CD4-positive, alpha-beta T cell treated with Interleukin-15 for 4 hours (primary cell): ENCODE data around the gene CENPT.
"Not testable (repeated sequence)": the region's sequence is repeated elsewhere in the genome, so short reads cannot be mapped to it uniquely, and the experiment has no call there.

Source experiments
- DNase-seq: peaks from one replicate; pipeline ENCODE4 v3.0.0-alpha.2; 2020; ENCODE audit warnings: low spot score

CENPT gene

GRCh38 chr16:67874372-67874771, 26.9 kb upstream of the CENPT start:
- DNase-seq: no peak

DNA sequence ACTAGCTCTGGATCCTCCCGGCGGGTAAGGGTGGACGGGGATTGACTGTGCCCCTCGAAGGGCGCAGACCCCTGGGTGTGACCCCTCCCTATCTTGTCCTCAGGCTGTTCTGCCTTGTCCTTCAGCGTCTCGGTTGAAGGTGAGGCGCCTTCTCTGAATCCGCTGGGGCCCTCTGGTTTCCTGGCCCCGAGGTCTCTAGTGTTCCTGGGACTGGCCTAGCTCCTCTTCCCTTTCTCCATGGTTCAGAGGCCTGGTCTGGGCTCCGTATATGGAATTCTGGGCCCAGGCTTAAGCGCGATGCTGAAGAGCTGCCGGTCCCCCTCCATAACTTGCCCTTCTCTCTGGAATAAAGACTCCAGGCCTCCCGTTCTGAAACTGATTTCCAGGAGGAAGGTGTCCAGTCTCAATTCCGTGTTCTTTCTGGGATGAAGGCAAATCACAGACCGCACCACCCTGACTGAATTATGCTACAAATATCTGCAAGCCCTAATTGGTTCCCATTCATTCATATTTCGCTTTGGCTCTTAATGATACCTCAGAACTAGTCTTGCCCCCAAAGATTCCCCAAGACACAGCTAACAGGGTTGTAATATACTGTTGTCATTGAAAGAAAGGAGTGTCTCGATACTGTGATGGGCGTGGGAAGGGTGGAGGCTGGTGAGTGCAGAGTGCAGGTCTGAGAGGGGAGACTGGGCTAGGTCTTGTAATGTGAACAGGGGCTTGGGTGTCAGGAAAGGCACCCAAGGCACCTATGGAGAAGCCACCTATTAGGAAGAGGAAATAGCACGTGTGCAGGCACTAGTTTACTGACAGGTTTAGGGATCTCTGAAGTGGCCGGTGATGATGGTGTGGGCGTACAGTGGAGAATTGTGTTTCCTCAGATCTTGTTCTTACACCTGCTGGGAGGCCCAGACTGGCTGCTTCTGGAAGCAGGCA, 26.2 kb upstream of the CENPT start:
- no peak for DNase-seq

- peak; percentile 89 for DNase-seq
Measured at GRCh38 chr16:67872631-67873434, 25.3 kb upstream of the CENPT start, which contains the start of gene EDC4. EDC4 (plus strand) TSS chr16:67873052; CDS start chr16:67873262, 210 bp downstream.

DNA sequence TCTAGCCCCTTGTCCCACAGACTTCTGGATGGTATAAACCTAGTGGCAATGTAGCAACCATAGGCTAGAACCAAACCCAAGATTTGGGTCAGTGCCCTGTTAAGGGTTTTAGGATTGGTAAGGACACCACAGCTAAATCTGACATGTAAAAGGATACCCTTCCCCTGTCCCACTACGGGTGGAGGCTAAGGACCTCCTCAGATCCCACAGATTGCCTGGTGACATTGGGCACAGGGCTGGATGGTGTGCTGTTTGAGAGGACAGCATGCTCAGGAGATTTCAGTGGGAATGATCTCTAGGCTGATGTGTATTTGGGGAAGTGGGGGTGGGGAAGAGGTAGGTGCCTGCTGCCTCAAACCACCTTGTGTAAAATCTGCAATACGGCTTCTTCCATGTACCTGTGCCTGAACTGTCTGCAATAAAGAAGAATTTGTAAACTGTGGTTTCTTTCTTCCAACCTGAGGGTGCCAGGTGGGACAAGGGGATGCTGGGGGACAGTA, 24.7 kb upstream of the CENPT start:
- DNase-seq: no peak

DNA sequence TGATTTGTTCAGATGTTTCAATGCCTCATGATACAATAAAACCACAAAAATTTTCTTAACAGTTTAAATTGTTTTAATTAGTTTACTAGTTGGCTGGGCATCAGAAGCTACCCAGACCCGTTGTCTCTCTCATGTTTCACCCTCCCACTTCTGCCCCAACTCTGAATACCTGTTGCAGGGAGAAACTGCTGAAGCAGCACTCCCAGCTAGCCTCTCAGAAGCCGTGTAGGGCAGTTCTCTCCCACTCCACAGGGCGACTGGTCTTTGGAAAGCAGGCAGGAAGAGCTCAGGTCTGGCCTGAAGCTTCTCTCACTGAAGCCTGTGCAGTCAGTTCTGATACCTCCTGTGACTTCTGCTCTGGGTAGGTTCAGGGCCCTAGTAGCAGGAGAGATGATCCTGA, 23.8 kb upstream of the CENPT start:
- no peak for DNase-seq

DNA sequence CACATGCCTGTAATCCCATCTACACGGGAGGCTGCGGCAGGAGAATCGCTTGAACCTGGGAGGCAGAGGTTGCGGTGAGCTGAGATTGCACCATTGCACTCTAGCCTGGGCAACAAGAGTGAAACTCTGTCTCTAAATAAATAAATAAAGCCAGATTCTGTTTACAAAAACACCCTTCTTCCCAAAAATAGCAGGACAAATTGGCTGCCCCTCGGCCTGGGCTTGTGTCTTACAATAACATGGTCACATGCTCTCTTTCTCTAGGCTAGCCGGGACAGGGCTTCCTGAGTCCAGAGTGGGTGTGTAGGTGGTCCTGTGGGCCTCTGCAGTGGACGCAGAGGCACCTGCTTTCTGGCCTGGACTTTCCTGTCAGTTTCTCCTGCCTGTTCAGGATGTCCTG, 22.2 kb upstream of the CENPT start:
- no peak for DNase-seq

DNA sequence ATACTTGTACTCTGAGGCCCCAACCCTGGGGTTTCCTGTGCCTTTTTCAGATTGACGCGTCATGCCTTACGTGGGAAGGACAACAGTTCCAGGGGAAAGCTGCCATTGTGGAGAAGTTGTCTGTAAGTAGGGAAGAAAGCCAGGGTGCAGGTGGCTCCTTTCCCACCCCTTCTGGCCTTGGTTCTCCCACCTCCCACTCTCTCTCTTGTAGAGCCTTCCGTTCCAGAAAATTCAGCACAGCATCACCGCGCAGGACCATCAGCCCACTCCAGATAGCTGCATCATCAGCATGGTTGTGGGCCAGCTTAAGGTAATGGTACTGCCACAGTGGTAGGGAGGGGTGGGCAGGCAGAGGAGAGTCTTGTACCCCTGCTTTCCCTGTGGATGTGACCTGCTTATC, 20.8 kb upstream of the CENPT start:
- no peak for DNase-seq

DNA sequence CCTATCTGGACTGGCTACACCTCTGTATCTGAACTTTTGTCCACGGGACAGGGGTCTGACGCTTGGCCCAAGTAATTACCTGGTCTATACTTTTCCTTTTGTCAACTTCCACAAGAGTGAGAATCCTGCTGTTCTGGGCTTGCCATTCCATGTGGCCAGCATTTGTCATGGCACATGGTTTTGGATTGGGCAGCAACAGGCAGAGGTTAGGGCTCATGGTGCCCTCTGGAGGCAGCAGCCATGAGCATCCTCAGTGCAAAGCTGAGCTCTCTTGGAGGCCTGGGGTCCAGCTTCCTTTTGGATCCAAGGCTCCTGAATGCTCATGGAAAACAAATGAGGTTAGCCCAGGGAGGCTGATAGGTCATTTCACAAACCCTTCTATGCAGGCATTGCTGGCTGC, 17.8 kb upstream of the CENPT start:
- no peak for DNase-seq

DNA sequence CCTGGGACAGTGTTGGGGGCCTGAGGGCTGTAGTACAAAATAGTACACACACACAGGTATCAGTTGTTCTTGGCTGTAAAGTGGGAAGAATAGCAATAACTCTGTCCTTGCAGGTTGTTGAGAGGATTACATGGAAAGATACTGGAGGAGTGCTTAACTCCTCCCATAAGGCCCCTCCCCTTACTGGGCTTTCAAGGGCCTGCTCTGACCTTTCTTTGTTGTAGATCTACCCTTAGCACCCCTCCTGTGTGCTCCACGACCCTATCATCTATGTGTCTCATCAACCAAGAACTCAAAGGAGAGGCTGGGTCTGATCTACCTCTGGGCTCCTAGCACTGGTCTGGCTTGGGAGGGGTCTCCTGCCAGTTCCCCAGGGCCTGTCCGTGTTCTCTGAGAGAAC, 17.1 kb upstream of the CENPT start:
- no peak for DNase-seq

GRCh38 chr16:67864044-67864443, 16.6 kb upstream of the CENPT start:
- not testable (repeated sequence) for DNase-seq

DNA sequence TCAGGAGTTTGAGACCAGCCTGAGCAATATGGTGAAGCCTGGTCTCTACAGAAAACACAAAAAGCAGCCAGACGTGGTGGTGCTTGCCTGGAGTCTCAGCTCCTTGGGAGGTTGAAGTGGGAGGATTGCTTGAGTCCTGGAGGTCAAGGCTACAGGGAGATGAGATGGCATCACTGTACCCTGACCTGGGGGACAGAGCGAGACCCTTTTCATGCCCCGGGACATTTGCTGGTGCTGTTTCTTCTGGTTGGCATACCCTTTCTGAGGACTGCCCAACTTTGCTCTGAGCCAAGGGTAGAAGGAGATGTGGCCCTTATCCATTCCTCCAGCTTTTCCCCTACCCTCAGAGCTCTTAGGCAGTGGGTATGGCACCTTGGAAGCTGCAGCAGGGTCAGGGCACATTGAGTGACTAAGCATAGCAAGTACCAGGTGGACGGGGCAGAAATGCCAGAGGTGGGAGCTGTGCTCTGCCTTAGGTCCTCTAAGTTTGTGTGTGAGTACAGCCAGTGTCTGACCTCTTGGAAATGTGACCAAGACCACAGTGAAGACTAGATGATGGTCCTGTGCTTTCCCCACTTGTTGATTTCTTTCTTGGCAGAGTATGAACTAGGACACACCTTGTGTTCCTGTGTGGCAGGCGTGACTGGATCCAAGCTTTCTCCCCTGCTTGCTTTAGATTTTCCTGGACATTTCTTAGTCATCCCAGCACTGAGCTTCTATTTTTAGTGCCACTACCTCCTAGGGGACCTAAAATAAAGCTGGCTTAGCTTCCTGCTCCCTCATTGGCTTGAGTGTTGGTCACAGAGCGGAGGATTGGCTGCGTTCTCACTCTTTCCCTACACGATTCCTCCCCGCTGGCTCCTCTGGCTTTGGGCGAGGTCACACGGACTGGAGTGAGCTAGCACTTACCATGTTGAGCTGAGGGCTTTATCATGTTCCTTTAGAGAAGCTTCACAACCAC, 15.4 kb upstream of the CENPT start:
- no peak for DNase-seq

DNA sequence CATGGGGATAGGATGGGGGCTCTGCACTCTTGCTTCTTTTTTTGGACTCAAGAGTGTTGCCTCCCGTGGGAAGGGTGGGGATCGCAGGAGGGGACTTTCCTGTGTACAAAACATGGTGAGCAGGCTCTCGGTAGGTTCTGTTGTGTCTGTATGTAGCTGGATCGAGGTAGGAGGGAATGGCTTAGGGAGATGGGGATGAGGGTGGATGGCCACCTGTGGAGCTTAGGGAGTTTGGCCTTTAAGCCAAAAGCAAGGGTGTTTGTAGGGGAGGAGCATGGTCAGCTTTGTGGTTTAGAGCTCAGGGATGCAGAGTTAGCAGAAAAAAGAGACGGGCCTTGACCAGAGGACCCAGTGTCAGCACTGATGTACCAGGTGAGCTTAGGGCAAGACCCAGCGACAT, 14.4 kb upstream of the CENPT start:
- DNase-seq: no peak

DNA sequence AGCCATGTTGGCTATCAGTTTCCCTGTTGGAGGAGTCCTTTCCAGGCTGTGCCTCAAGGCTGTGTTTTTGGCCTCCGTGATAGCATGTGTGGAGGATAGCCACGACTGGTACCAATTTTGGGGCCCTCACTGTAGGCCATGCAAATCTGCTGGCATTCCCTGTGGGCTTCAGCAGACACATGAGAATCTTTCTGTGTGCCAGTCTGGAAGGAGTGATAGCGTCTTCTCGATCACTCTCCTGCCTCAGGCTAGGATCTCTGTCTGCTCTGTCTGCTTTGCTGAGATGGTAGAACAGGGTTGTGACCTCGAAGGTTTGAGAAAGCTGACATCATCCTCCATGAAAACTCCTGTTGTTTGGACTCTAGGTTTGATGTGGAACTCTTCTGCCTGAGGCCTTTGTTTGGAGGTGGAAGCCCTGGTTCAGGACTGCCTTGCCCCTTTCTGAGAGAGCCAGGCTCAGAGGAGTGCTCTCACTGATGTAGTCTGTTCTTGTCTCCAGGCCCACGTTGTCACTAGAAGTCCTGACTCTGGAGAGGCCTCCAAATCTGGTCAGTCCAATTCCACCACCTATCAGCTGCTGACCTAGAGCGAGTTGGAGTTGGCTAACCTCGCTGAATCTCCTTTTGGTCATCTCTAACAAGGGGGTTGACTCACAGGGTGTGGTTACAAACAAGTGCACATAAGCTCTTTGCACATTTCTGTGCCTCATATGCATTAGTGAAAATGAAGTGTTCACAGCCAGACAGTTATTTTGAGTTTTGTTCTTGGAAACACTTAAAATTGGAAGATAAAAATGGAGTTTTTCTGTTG, 13.3 kb upstream of the CENPT start:
- DNase-seq: no peak

- no peak for DNase-seq
Measured at GRCh38 chr16:67858500-67858899, 11.0 kb upstream of the CENPT start.

- peak; percentile 79 for DNase-seq
Measured at GRCh38 chr16:67857547-67858233, 10.2 kb upstream of the CENPT start.

- DNase-seq: no peak
Measured at GRCh38 chr16:67856927-67857546, 9.5 kb upstream of the CENPT start.

- DNase-seq: no peak
Measured at GRCh38 chr16:67855789-67856188, 8.3 kb upstream of the CENPT start.

DNA sequence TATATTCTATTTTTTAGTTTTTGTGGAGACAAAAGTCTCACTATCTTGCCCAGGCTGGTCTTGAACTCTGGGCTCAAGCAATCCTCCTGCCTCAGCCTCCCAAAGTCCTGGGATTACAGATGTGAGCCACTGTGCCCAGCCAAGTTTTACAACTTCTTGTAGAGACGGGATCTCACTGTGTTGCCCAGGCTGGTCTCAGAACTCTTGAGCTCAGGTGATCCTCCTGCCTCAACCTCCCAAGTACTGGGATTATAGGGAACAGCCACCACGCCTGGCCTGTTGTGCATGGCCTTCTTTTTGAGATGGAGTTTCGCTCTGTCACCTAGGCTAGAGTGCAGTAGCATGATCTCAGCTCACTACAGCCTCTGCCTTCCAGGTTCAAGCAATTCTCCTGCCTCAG, 6.2 kb upstream of the CENPT start:
- no peak for DNase-seq

GRCh38 chr16:67848118-67848517, 625 bp upstream of the CENPT start:
- no peak for DNase-seq
